MG63 (cell line): ENCODE data around the gene SSPN. TPM values are rescaled to one million over a fixed set of nuclear protein-coding genes. Genes with fewer than 3 reads are reported as not detected.

Experiments
- DNase-seq: peaks from one replicate; pipeline ENCODE4 v3.0.0-alpha.2; 2020
- H3K27me3 ChIP-seq: fragments of 250-450 bp; sonication (Bioruptor Pico); 2 replicates; pipeline ENCODE4 v1.5.1; 2020; ENCODE audit warnings: mild to moderate bottlenecking, moderate library complexity
- H3K36me3 ChIP-seq: fragments of 250-450 bp; sonication (Bioruptor Pico); 2 replicates; pipeline ENCODE4 v1.5.1; 2020; ENCODE audit warnings: mild to moderate bottlenecking, moderate library complexity
- H3K4me3 ChIP-seq: fragments of 250-450 bp; sonication (Bioruptor Pico); 2 replicates; pipeline ENCODE4 v1.5.1; 2020; ENCODE audit warnings: mild to moderate bottlenecking, moderate library complexity
- H3K9me3 ChIP-seq: fragments of 250-450 bp; sonication (Bioruptor Pico); 2 replicates; pipeline ENCODE4 v1.5.1; 2020; ENCODE audit warnings: mild to moderate bottlenecking, moderate library complexity
- total RNA-seq: library from RNA; depleted of rRNA; stranded (reverse); fragments of >200 nt; shearing (Covaris generic); gene quantifications from 2 replicates; pipeline ENCODE4 v1.2.3, GENCODE V29; 2014; ENCODE audit warnings: low replicate concordance

Gene SSPN
- total RNA-seq, 1 experiment from 2014 or later = 0.13 TPM

DNA sequence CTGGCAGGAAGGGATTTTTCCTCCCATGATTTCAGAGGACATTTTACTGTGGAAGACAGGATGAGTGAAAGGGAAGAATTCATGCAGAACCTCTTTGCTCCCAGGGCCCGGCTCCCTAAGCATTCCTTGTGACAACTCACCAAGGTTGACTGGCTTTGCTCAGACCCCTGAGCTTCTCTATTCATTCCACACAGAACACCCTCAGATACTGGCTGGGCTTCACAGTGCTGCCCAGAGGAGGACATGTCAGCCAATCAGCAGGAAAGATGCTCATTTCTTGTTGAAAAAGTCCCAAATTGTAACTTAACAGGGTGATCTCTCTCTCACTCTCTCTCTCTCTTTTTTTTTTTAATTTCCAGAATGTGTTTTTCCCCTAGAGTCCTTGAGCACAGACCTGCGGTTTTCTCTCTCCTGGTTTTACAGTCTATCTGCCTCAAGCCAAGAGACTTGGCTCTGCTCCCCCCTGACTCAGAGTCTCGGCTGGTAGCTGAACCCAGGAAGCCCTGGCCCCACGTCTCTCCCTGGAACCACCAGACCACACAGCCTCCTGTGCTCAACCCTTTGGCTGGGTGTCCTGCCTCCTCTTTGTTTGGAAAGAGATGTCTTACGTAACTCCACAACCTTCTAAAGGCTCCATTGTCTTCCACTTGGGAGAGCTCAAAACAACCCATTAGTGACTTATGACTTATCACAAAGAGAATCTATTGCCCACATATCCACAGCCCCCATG is 43.9 kb downstream of the SSPN start:
- no peaks in the 10 kb centered on the region for H3K27me3 ChIP-seq
- DNase-seq = peak; percentile 100
- no peaks in the 10 kb centered on the region for H3K9me3 ChIP-seq
- no peak overlapping the region for H3K4me3 ChIP-seq
- no peaks in the 10 kb centered on the region for H3K36me3 ChIP-seq

DNA sequence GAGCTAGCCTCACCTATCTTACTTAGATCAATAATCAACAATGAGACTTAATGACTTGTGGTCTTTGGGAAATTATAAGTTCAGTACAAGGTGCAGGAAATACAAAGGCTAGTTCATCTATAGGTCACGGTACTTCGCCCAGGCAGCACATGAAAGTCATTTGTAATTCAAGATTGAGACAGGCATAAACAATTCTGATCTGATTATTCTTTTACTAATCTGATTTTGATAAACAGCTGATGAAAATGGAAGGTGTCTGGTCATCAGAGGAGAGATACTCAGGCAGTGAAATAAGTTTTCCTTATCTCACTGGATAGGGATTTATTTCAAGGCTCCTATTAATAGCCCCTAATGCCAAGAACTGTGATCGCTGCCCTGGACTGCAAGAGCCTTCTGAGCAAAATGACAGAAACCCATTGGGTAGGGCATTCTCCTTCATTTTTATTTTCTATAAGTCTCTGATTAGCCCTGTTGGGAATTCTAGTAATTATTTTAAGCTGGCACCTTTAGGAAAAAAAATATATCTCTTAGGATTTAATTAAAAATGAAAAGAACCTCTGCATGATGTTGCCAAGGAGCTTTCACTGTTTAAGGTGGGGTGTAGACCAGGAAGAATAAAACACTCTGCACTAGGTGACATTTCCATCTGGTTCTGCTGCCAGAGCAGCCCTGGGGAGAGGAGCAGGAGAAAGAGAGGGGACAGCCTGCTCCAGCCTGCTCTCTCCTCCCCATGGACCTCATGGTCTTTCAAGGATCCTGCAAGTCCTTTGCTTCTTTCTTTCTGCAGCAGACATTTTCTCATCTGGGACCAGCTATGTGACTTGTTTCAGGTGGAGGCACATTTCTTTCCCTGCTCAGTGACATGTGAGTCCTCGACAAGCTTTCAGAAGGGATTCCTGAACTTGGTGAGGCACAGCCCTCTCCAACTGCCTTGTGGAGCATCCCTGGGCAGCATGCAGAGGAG is 44.8 kb downstream of the SSPN start:
- no peak for DNase-seq
- Histone ChIP-seq H3K27me3 (no peaks in the 10 kb centered on the region), H3K36me3 (no peaks in the 10 kb centered on the region), H3K4me3 (no peak overlapping the region), H3K9me3 (no peaks in the 10 kb centered on the region)

- no peak overlapping the region for H3K4me3 ChIP-seq
- no peaks in the 10 kb centered on the region for H3K36me3 ChIP-seq
- no peak for DNase-seq
- no peaks in the 10 kb centered on the region for H3K9me3 ChIP-seq
- H3K27me3 ChIP-seq = no peaks in the 10 kb centered on the region
Measured at GRCh38 chr12:26241080-26241479, 45.7 kb downstream of the SSPN start.

DNA sequence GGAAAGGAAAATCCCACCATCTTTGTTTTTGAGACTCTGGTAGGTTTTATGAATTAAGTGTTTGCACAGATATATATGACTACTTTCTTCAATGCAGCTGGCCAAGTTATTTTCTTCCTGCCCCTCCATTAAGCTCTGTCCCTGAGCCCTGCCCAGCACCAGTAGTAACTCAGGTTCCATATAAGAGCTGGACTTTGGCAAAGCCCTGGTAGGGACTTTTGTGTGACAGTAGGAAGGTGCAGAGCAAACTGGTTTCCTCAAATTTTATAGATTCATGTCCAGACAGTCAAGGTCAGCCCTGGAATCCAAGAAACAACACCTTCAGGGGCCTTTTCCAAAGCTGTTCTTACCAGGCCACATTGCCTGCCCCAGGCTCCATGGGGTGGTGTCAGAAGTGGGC is 47.3 kb downstream of the SSPN start:
- no peak overlapping the region for H3K4me3 ChIP-seq
- H3K9me3 ChIP-seq = no peaks in the 10 kb centered on the region
- no peak for DNase-seq
- no peaks in the 10 kb centered on the region for H3K27me3 ChIP-seq
- H3K36me3 ChIP-seq = no peaks in the 10 kb centered on the region

DNA sequence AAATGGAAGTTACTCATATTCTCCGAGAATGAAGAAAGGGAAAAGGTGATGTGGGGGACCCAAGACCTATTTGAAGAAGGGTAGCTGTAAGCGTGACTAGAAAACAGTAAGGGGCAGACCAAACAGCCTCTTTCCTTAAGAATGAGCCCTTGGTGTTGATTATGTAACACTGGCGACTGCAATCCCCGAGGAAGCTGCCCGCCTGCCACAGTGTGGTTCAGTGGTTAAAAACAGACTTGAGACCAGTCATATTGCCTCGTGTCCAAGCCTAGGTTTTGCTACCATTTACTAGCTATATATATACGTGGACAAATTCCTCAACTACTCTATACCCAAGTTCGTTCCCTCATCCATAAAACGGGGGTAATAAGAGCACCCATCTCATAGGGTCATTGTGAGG is 49.1 kb downstream of the SSPN start:
- H3K9me3 ChIP-seq = no peaks in the 10 kb centered on the region
- no peak overlapping the region for H3K4me3 ChIP-seq
- DNase-seq = no peak
- H3K36me3 ChIP-seq = no peaks in the 10 kb centered on the region
- H3K27me3 ChIP-seq = no peaks in the 10 kb centered on the region

DNA sequence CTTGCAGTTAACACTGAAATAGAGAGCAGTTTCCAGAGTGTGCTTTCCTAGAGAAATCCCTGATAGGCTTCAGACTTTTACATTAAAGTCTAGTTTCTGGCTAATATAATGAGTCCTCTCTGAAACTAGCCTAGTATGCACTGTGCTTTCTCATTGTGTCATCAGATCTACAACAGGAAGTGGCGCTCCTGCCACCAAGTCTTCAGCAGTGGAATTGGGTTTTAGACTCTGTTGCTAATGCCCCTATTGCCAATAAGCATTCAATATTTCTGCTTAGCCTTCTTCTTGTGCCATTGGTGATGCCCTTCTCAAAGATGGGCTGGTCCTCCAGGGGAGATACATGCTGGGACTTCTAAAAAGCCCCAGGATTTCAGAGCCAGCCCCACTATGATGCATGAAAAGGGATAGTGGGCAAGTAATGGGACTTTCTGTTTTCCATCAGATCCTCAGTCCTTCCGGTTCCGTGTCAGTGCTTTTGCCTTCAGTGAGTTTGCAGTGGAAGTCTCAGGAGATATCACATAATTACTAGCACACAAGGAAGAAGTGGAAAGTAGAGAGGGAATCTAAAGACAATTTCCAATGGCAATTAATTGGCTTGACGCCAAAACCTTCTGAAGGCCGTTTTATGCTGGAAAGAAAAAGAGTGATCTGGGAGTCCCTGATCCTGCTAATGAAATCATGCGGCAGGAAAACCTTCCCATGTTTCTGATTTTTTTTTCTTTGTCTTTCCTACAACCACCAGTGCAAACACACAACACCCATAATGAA is 50.0 kb downstream of the SSPN start:
- H3K27me3 ChIP-seq = no peaks in the 10 kb centered on the region
- no peak for DNase-seq
- no peak overlapping the region for H3K4me3 ChIP-seq

GRCh38 chr12:26246483-26247164 is 51.3 kb downstream of the SSPN start:
- DNase-seq = no peak

More for the DNA sequence above, 50.0 kb downstream of the SSPN start:
- Histone ChIP-seq H3K36me3 (no peaks in the 10 kb centered on the region), H3K9me3 (no peaks in the 10 kb centered on the region)

DNA sequence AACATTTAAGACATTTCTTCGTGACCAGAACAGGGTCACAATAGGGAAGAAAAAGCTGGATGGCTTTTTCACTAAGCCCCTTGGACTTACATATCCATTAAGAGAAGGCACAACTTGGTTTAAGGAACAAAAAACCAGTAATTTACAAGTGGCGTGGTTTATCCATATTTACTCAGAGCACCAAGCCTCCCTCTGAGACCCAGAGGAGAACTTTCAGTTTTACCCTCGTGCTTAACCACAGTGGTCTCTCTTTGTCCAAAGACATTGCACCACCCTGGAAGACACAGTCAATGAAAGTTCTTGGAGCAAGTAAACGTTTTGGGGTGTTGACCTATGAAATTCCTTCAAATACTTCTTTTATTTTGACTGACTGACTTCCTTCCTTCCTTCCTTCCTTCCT is 52.5 kb downstream of the SSPN start:
- Histone ChIP-seq H3K4me3 (no peak overlapping the region), H3K27me3 (no peaks in the 10 kb centered on the region)
- no peak for DNase-seq

More at GRCh38 chr12:26246483-26247164, 51.3 kb downstream of the SSPN start:
- no peaks in the 10 kb centered on the region for H3K9me3 ChIP-seq
- H3K27me3 ChIP-seq = no peaks in the 10 kb centered on the region
- no peak overlapping the region for H3K4me3 ChIP-seq
- no peaks in the 10 kb centered on the region for H3K36me3 ChIP-seq

DNA sequence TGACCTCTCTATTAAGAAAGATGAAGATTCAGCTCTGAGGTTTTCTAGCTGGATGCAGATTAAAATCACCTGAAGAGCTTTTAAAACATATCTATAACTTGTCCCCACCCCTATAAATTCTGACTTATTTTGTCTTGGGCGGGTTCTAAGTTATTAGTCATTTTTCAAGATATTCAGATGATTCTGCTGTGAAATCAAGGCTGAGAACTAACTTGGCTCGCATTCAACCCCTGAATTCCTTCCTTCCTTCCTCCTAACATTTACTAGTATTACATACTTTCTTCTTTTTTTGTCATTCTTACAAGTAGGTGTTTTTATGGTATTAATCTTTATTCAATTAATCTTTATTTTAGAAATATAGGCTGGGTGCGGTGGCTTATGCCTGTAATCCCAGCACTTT is 55.4 kb downstream of the SSPN start:
- no peak overlapping the region for H3K4me3 ChIP-seq
- DNase-seq = no peak
- no peaks in the 10 kb centered on the region for H3K36me3 ChIP-seq
- no peaks in the 10 kb centered on the region for H3K9me3 ChIP-seq
- H3K27me3 ChIP-seq = no peaks in the 10 kb centered on the region

More for the DNA sequence above, 52.5 kb downstream of the SSPN start:
- no peaks in the 10 kb centered on the region for H3K9me3 ChIP-seq
- no peaks in the 10 kb centered on the region for H3K36me3 ChIP-seq

- no peak for DNase-seq
- Histone ChIP-seq H3K4me3 (no peak overlapping the region), H3K9me3 (no peaks in the 10 kb centered on the region), H3K36me3 (no peaks in the 10 kb centered on the region), H3K27me3 (no peaks in the 10 kb centered on the region)
Measured at GRCh38 chr12:26251600-26251999, 56.2 kb downstream of the SSPN start.

GRCh38 chr12:26252946-26253345 is 57.6 kb downstream of the SSPN start:
- no peak for DNase-seq
- H3K36me3 ChIP-seq = no peaks in the 10 kb centered on the region
- H3K27me3 ChIP-seq = no peaks in the 10 kb centered on the region
- no peak overlapping the region for H3K4me3 ChIP-seq
- no peaks in the 10 kb centered on the region for H3K9me3 ChIP-seq

GRCh38 chr12:26255893-26256645 is 60.7 kb downstream of the SSPN start:
- H3K9me3 ChIP-seq = 0 out of 2 replicates have a peak, but pooled peaks cover 1% of the 10 kb centered on the region
- no peak overlapping the region for H3K4me3 ChIP-seq
- H3K27me3 ChIP-seq = no peaks in the 10 kb centered on the region
- DNase-seq = no peak
- no peaks in the 10 kb centered on the region for H3K36me3 ChIP-seq

DNA sequence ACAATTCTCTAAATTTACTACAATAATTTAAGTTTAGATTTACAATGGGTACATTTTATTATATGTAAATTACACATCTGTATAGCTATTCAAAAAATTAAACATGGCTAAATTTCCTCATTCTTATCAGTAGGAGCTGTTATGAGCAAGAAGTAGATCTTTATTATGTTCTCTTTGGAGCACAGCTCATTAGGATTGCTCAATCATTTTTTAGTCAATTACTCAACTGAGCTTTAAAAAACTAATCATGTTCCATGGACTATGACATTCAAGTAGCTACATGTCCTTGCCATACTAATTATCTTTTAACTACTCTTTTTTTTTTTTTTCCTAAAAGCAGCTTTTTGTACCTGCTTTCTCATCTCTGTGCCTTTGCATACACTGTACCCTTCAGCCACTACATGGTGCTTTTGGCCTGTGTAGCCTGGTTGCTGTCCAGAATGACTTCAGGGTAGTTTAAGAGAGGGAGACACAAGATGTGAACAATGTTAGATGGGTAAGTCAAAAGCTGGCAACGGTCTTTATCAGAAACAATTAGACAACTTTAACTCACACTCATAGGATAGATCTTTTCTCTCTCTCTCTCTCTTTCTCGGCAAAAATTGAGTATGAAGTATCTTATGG is 69.0 kb downstream of the SSPN start:
- Histone ChIP-seq H3K36me3 (no peaks in the 10 kb centered on the region), H3K4me3 (no peak overlapping the region), H3K27me3 (no peaks in the 10 kb centered on the region; the same call in 1 of the 2 replicates), H3K9me3 (peaks cover 1% of the 10 kb centered on the region; the same call in 1 of the 2 replicates)
- no peak for DNase-seq

GRCh38 chr12:26265606-26266005 is 70.2 kb downstream of the SSPN start:
- Histone ChIP-seq H3K36me3 (no peaks in the 10 kb centered on the region), H3K4me3 (no peak overlapping the region), H3K27me3 (no peaks in the 10 kb centered on the region; the same call in 1 of the 2 replicates), H3K9me3 (peaks cover 1% of the 10 kb centered on the region; the same call in 1 of the 2 replicates)
- DNase-seq = no peak

DNA sequence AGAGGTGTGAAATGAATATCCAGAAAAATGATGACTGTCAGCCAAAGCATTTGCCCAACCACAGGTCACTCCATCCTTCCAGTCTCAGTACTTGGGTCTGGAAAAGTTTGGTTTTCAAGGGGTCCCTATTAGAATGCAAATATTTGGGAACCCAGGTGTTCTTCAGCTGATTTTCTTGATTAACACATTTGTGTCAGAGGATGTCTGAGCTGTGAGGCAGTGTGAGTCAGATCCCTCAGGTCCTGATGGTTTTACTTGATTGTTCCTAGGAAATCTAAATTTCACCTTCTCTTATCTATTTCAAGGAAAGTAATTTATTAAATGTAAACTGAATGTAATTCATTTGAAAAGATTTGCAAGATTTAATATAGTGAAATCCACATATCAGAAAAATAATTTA is 71.5 kb downstream of the SSPN start:
- H3K36me3 ChIP-seq = no peaks in the 10 kb centered on the region
- no peaks in the 10 kb centered on the region; the same call in 1 of the 2 replicates for H3K9me3 ChIP-seq
- no peak for DNase-seq
- no peaks in the 10 kb centered on the region; the same call in 1 of the 2 replicates for H3K27me3 ChIP-seq
- no peak overlapping the region for H3K4me3 ChIP-seq
